GM19239 (cell line): ENCODE results near the gene ZNF862.

Experiments
- DNase-seq: peaks from one replicate; pipeline ENCODE4 v3.0.0; 2011; ENCODE audit warnings: low spot score; ENCODE audit not compliant: insufficient read length
- FAIRE-seq: peaks from 2 replicates; lab custom pipeline; 2011; peaks lifted over from hg19 to GRCh38; lab: Jason Lieb, UNC

ZNF862 gene

DNA sequence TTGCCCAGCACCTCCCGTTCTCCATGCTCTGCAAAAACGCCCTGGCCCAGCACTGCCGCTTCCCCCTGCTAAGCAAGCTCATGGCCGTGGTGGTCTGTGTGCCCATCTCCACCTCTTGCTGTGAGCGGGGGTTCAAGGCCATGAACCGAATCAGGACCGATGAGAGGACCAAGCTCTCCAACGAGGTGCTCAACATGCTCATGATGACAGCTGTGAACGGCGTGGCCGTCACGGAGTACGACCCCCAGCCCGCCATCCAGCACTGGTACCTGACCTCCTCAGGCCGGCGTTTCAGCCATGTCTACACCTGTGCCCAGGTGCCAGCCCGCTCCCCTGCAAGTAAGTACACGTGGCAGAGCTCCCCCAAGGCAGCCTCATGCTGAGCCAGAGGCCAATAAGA, 24.0 kb downstream of the ZNF862 start:
- FAIRE-seq: no peak
- DNase-seq: no peak

DNA sequence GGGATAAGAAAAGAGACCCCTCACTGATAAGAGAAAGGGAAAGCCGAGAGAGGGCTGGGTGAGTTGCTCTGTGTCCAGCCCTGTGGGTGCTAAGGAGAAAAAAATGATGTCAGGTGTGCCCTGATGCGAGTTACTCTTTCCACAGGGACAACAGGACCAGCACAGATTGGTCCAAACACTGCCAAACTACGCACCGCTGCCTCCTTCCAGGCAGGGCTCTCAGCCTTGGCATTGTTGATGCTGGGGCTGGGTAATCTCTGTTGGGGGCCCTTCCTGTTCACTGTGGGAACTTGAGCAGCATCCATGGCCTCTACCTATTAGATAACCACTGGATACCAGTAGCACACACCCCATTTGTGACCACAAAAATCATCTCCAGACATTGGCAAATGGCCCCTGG, 25.3 kb downstream of the ZNF862 start:
- no peak for FAIRE-seq
- no peak for DNase-seq

DNA sequence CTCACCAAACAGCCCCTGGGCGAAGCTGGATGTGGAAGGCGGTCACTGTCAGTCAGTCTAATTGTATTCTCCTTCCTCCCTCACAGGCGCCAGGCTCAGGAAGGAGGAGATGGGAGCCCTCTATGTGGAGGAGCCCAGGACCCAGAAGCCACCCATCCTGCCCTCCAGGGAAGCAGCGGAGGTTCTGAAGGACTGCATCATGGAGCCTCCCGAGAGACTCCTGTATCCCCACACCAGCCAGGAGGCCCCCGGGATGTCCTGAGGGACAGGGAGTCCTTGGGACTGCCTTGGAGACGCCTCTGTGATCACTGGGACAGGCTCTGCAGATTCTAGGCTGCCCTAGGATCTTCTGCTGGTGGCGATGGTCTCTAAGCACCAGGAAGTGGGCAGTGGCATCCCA, 25.8 kb downstream of the ZNF862 start:
- DNase-seq (no peak), FAIRE-seq (no peak)

DNA sequence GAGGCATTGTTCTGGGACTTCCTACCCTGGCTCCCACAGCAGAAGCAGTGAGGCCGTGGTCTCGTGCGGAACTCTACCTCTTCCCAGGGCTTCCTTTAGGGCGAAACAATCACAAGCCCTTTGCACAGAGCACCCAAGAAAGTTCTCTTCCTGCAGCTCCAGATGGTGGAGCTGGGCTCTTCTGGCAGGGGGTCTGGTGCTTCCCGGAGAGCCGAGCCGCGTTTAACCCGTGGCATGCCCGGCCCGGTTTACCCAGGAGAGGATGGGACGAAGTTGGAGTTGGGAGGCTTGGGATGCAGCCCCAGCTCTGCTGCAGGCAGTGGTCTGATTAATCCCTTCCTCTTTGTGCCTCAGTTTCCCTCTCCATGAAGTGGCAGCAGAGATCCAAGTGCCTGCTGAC, 26.6 kb downstream of the ZNF862 start:
- no peak for FAIRE-seq

DNA sequence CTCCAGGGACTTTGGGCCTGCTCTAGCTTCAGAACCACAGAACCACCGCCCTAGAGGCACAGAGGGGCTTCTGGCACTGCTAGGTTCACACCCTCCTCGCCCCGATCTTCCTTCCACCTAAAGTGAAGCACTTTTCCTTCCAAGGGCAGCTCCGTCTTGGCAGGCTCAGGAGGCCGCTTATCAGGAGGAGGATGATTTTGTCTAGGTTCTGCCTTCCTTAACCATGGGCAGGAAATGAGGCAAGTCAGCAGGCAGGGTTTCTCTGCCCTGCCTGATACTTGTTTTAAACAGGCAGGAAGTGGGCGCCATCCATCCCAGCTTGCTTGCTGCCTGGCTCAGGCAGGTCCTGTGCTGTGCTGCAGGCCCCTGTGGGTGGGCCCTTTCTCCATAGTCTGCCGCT, 27.3 kb downstream of the ZNF862 start:
- no peak for FAIRE-seq

More for the DNA sequence above, 26.6 kb downstream of the ZNF862 start:
- no peak for DNase-seq

DNA sequence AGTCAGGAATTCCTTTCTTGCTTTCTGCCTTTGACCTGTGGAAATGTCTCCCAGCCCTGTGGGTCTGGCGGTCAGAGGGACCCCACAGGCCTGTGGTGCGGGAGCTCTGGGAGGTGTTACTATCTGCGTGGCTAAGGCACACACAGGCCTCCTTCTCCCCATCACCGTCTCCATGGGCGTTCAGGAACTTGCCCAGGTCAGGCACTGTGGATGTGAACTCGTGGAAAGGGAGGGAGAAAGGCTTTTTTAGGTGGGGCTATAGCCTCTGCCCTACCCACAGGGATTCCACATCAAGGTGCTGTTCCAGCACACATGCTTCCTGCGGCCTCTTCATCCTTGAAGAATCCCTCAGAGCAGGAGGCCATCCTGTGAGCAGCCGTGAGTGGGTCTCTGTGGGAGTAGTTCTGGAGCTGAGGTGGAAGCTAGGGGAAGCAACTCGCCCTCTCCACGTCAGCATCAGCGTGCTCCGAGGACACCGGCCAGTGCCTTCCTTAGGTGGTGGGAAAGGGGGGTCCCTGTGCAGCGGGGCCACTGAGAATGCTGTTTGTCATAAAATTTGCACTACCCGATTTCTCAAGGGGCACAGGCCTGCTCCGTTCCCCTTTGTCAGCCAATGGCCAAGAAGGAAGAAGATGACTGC, 28.1 kb downstream of the ZNF862 start:
- DNase-seq (no peak), FAIRE-seq (no peak)

More for the DNA sequence above, 27.3 kb downstream of the ZNF862 start:
- DNase-seq: no peak

DNA sequence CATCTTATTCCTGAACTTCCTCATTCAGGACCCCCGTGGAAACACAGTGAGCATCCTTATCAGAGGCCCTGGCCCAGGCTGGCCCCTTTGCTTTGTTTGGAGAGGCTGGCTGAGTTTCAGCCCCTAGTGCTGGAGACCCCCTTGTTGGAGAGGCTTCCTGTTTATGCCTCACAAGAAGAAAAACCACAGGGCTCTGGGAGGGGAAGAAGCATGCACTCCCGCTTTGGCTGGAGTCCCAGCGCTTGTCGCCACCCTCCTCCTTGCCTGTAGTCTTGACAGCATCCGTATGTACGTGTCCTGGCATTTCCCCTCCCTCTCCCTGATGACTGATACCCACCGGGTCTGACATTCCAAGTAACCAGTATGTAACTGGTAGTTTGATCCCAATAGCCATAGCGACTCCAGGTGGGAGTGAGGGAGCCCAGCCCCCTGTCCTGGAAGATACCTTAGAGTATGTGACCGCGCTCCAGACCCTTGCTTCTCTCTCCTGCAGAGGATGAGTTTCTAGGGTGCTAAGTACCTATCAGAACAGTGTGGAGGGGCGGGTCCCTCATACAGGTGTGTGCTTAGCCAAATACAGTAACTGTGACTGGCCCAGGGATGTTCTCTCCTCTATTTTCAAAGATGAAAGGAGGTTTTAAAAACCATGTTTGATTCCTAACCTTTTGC, 28.7 kb downstream of the ZNF862 start:
- DNase-seq (no peak), FAIRE-seq (no peak)

DNA sequence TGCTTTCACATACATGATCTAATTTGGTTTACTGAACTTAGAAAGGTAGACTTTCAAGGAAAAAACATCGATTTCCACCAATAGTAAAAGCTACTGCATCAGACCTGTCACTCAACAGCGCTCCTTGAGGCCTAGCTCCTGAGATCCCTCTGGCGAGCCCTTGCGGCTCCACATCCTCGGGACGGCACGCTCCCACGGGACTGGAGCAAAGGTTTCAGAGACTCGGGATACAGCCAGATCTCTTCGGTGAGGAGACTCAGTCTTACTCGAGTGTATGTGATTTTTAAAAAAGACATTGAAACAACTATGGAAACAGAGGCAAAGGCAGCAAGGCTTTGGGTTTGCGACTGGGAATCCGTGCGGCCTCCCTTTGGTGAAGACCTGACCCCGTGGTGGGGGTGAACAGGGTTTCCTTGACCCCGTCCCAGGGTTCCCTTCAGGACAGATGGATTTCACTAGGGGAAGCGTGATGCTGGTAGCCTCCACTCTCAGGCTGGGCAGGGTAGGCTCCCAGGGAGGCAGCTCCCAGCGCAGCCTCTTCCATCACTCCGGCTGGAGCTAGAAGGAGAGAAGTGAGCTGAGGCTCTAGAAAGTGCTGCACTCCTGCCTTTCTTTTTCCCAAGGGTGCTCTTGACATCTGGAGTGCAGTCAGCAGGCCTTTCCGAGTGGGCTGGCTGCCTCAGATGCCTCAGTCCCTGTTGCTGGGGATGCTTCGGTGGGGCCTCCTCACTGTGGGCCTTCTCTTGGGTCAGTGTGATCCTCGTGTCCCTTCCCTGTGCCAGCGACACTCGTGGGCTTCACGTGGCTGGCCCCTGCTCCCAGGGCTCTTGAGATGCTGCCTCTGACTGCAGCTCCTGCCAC, 29.8 kb downstream of the ZNF862 start:
- no peak for DNase-seq
- no peak for FAIRE-seq

DNA sequence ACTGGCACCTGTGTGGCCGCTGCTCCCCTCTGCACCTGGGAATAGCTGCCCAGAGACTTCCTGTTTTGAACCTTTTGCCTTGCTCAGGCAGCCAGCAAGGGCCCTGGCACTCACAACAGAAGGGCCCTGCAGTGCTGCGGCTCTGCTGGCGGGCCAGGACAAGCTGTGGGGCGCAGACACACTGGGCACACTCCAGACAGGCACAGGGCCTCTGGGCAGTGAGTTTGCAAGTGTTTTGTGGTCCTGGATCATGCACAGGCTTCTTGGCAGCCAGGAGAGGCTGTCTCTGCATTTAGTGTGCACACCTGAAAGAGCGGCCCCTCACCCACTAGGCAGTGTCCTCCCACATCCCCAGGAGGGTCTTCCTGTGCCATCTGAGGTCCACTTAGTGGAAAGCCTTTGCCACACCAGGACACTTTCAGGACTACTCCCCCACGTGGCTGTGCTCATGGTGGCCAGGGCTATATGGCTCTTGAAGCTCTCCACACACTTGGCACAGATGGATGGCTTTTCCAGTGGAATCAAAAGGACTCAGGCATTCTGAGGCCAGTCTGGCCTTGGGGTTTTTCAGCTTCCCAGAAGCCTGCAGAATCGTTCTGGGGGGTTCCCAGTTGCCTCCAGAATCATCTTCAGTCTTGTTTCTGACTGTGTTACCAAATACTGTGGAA, 30.6 kb downstream of the ZNF862 start:
- FAIRE-seq: no peak
- no peak for DNase-seq

DNA sequence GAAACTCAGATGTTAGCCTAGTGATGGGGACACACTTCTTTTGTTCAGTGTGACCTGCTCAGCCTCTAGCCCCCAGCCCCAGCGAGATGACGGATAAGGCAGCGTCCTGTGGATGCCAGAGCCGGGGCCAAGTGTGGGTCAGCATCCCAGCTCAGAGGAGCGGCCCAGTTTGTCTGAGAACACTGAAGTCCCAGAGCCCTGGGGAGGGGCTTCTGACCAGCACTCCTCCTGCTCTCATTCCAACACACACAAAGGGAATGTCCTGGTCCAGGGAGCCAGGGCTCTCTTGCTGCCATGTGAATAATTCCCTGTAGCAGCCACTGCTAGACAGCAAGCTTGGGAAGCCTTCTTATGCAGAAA, 31.1 kb downstream of the ZNF862 start:
- FAIRE-seq: no peak
- no peak for DNase-seq

DNA sequence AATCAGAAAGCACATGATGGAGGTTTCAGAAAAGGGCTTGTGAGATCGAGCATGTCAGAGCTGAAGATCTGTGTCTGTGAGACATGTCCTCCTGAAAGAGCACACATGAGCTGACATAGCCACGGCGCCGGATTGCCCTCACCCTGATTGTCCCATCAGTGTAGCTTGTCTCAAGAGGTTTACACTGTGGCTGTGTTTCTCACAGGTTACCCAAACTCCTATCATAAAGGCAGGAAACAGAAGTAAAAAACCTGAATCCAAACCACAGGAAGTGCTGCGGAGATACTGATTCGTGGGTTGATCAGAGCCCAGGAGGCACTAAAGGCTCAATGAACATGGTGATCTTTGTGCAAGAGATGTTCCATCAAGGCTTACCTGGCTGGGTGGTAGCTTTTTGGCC, 31.7 kb downstream of the ZNF862 start:
- FAIRE-seq (peak; percentile 54), DNase-seq (no peak)

DNA sequence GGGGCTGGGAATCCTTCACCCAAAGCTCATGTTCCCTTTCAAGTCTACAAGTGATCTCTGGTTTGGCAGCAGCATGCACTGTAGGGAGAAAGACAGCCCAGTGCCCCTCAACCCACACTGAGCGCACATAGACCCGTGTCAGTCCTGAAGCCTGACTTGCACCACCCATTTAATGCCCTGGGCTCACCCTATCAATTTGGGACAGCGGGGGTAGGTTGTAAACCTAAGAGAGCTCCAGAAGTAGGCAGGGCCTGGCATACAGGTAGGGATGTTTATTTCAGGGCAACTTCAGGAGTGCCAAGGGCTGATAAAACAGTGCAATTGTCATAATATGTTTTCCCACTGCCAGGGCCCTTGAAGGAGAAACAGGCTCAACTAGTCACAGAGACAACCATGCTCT, 32.1 kb downstream of the ZNF862 start:
- no peak for FAIRE-seq
- DNase-seq: no peak

DNA sequence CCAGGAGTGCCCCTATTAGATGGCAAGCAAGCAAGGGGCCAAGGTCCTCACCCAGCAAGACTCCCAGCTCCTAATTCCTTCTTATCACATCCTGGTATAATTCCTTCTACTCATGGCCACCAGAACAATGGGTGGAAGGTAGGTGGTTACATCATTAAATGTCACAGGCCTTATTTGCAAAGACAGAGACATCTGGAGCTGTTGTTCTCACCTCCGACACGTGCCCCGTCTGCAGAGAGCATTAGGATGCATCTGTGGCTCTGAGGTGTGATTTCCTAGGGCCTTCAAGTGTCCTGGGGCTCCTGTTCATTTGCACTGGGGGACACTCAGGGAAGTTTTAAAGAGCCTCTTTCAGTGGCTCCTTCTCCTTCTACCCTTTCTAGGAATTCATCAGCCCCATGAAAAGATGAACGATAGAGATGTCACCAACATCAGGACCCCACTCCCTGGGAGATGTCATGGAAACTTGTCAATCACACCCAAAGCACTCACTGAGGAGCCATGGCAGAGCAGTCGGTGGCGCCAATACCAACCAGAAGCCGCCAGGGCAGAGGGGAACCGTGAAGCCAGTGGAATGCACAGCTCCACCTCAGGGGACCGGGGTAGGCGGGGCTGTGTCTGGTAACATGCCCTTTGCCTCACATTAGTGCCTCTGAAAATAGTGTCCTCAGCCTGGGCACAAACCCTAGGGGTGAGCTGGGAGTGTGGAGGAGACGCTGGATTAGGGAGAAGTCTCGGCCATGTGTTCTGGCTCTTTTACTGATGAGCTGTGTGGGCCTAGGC, 32.7 kb downstream of the ZNF862 start:
- FAIRE-seq: no peak

DNA sequence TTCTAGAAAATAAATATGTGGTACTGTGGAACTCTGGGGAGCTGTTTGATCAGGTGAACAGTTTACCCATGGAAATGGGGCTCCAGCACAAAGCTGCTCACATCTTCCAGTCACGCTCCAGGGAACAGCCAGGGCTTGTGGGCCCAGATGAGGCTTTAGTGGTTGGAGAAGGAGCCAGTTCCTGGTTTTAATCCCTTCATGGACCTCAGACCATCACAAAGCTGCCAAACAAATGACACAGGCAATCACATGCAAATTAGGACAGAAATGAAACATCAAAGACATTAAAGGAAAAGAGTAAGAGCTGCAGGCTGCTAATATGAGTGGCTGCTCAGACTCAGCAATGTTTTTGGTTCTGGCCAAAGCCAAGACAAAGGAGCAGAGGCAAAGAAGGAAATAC, 33.4 kb downstream of the ZNF862 start:
- FAIRE-seq (no peak), DNase-seq (no peak)

More for the DNA sequence above, 32.7 kb downstream of the ZNF862 start:
- no peak for DNase-seq

DNA sequence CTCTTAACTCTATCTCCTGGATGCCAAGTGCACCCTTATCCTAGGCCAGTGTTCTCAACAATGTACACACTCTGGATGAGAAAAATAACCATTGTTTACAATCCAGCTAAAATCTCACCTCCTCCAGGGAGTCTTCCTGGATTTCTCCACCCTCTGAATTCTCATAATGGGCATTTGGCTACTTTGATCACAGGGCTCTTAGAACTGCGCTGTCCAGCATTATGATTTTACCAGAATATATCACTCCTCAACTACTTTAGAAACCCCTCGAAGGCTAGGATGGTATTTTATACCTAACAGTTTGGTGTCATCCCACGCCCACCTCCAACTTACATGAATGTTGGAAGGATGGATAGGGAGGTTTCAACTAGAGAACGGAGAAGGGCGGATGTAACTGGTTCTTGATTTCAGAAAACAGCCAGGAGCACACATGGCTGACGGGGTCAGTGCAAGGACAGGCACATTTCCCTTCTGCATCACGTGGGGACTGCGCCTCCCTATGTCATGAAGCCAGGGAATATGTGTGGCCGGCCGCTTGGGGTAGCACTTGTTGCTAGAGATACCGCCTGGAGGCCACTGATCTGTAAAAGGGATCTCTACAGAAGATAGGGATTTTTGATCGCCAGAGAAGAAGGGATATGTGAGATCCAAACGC, 34.4 kb downstream of the ZNF862 start:
- DNase-seq (no peak), FAIRE-seq (peak; percentile 86)

DNA sequence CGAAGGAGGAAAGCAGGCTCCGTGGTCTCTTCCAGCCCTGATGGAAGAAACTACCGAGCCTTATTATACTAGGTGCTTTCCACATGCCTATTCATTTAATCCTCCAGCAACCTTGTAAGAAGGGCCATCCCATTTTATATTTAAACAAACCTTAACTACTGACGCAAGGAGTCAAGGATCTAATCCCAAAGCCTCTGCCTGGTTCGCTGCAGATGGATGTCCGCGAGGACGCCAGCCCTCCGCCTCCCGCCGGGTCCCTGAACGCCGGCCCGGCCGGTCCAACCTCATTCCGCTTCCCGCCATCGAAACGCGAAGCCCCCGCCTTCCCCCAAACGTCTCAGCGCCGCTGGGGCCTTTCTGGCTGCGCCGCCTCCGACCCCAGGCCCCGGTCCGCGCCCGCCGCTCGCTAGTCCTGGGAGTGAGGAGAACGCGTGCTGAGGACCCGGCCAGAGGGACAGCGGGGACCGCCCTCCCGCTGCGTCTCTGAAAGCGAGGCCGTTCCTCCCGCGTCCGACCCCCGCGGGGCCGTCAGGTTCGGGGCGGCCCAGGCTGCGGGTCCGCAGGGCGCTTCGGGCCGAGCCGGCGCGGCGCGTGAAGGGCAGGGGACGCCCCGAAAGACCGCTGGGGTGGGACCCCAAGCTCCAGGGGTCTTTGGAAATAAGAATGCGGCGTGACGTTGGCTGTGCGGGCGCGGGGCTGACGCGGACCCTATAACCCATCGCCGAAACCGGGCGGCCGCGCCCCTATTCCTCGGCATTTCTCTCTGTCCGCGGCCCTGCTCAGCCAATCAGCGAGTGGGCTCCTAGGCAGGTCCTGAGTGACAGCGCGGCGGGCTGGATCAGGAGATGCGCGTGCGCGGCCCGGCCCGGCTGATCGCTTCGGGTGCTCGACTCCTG, 35.1 kb downstream of the ZNF862 start, which contains the start of gene ATP6V0E2:
TSS of gene ATP6V0E2 (plus strand) at position 896 of the 896 bp plus-strand sequence. CDS start 97 bp downstream, outside the sequence.
- DNase-seq (peak; percentile 99), FAIRE-seq (peak; percentile 93)

DNA sequence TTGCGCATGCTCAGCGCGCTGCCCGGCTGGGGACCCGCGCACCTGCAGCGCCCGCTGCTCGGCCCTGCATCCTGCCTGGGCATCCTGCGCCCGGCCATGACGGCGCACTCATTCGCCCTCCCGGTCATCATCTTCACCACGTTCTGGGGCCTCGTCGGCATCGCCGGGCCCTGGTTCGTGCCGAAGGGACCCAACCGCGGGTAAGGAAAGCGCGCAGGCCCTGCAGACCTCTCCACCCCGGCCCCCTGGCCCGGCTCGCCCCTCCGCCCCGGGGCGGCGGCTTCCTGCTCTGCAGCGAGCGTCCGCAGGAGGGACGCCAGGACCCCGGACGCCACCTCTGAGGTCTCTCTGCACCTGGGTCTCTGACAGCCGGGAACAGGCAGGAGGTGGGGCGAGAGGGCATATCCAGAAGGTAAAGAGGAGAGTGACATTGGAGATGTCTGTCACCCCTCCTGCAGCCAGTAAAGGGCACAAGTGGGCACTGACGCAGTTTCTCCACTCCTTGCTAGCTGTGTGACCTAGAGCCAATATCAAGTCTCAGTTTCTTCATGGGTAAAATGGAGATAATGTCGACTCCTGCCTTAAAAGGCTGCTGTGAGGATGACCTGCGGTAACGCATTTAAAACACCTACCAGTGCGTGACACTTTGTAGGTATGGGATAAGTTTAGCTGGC, 35.9 kb downstream of the ZNF862 start:
- no peak for FAIRE-seq

DNA sequence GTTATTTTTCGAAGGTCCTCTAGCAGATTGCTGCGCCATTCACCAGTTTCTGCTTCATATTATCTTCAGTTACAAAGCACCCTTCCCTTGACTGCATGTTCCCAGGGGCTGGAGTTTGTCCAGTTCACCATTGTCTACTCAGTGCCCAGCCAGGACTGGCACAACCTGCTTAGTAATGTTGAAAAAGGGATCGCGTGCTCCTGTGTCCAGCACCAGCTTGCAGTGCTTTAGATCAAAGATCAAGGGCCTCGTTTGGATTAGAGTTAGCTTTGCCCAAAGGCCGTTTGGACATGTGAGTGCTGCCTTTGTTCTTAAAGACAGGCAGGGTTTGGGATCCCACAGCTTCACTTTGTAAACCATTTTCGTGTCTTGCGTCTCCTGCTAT, 36.5 kb downstream of the ZNF862 start:
- DNase-seq (no peak), FAIRE-seq (peak; percentile 80)

More for the DNA sequence above, 35.9 kb downstream of the ZNF862 start:
- DNase-seq: no peak
